Motor neuron (in vitro differentiated cells): Measurements from ENCODE around the gene NFKBIB. TPM values are rescaled to one million over a fixed set of nuclear protein-coding genes. Genes with fewer than 3 reads are reported as not detected.
A peak's percentile ranks its signal among the peaks of the same experiment; 100 is the strongest.

ENCODE experiments used
- ATAC-seq, 8 experiments: fragments of 200-7000 bp; cut with Tn5 transposase; replicated peaks in 6 of 8; 2 replicates each; pipeline ENCODE4 v1.8.0; 2021; ENCODE audit warnings: mild to moderate bottlenecking in 8 of 8, moderate library complexity in 8 of 8
- H3K27ac ChIP-seq, 2 donors: fragments of 250-450 bp; sonication (Bioruptor Pico); 2 replicates each; pipeline ENCODE4 v1.9.0; 2021; ENCODE audit warnings: antibody characterized with exemption in 2 of 2, mild to moderate bottlenecking in 2 of 2, moderate library complexity in 1 of 2
- H3K4me1 ChIP-seq, 2 donors: fragments of 250-450 bp; sonication (Bioruptor Pico); replicated peaks in 1 of 2; 2 replicates each; pipeline ENCODE4 v1.6.1; 2021; ENCODE audit warnings: antibody characterized with exemption in 2 of 2, mild to moderate bottlenecking in 2 of 2, moderate library complexity in 1 of 2
- H3K4me3 ChIP-seq, 5 donors: fragments of 250-450 bp; sonication (Bioruptor Pico); 2 replicates each; pipeline ENCODE4 v1.9.0; 2021; ENCODE audit warnings: antibody characterized with exemption in 5 of 5, mild to moderate bottlenecking in 5 of 5, moderate library complexity in 4 of 5
- WGBS, 10 experiments: fragments of 450-650 bp; shearing (Covaris generic); methylation state at CpG; one replicate each; pipeline ENCODE4 v1.0.0; 2022; 5-methylcytosine and 5-hydroxymethylcytosine counted together
- in situ Hi-C, 9 experiments: fragments of 400-800 bp; cut with MboI; loops; one replicate each; pipeline ENCODE4 v1.15.0; 2021; ENCODE audit warnings: low sequenced_read_pairs in 9 of 9, low pct_unique_long_range_greater_than_20kb in 2 of 9; ENCODE audit not compliant: unreplicated experiment in 9 of 9
- total RNA-seq, 8 experiments: library from RNA; unstranded; fragments of 300-600 nt; gene quantifications; 2 replicates each; pipeline versions ENCODE4 v1.2.3 to v1.2.4, GENCODE V29; 2022

Gene NFKBIB
- total RNA-seq, 8 experiments from 2014 or later = 7.1 to 26.0 (median 11.7) TPM

- 76 to 100% (median 91%) methylated on average over 2 to 12 of the region's 44 CpGs for WGBS, 10 experiments
- in situ Hi-C loops = loop anchor here in 3 of 9 experiments (25.0 kb wide), 1 partner anchor 503 kb away; the partner anchor contains the start of gene FAM98C (in 3 of the 3)
- ATAC-seq = no peak
Observed at GRCh38 chr19:38915329-38916321, 15.9 kb downstream of the NFKBIB start.

GRCh38 chr19:38917516-38917915, 17.7 kb downstream of the NFKBIB start:
- in situ Hi-C loops = loop anchor here in 3 of 9 experiments (25.0 kb wide), 1 partner anchor 505 kb away; the partner anchor contains the start of gene FAM98C (in 3 of the 3)
- H3K27ac ChIP-seq = no peak overlapping the region
- ATAC-seq = no peak
- no peaks in the 10 kb centered on the region for H3K4me1 ChIP-seq
- no peak overlapping the region for H3K4me3 ChIP-seq
- 100% methylated on average over 1 of the region's 9 CpGs; no CpG with 5 or more reads in 8 of the 10 experiments for WGBS, 10 experiments

More at GRCh38 chr19:38915329-38916321, 15.9 kb downstream of the NFKBIB start:
- Histone ChIP-seq H3K27ac (no peak overlapping the region), H3K4me1 (no peaks in the 10 kb centered on the region), H3K4me3 (no peak overlapping the region)

DNA sequence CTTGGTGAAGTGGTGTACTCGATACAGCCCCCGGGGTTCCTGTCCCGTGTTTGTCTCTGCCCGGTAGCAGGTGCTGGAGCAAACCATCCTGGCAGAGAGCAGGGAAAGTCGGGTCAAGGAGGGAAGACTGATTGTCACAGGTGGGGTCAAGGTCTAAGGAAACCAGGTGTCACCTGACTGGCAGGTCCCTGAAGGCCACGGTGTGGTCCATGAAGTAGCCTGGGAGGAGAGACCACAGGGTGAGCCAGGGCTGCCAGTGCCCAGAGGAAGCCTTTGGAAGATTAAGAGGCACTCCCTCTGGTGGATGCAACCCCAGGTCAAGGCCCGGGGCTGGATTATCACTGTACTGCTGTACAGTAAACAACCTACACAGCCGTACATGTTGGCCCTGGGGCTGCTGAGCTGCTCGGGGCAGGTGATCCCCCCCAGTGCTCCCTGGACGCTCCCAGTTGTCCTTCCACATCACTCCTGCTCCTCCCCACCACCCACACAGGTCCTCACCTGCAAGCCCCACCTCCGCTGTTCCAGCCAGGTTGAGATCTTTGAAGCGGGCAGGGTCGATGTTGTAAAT, 18.2 kb downstream of the NFKBIB start:
- H3K4me1 ChIP-seq = no peaks in the 10 kb centered on the region
- no peak overlapping the region for H3K27ac ChIP-seq
- peak in 6 of 8 experiments; percentile 22 to 75 (median 32) for ATAC-seq
- 76 to 100% (median 92%) methylated on average over 1 to 3 of the region's 13 CpGs; no CpG with 5 or more reads in 6 of the 10 experiments for WGBS, 10 experiments
- in situ Hi-C loops = loop anchor here in 3 of 9 experiments (25.0 kb wide), 1 partner anchor 506 kb away; the partner anchor contains the start of gene FAM98C (in 3 of the 3)
- H3K4me3 ChIP-seq = no peak overlapping the region

- no peak overlapping the region for H3K27ac ChIP-seq
- ATAC-seq = no peak
- in situ Hi-C loops = loop anchor here in 3 of 9 experiments (25.0 kb wide), 1 partner anchor 506 kb away; the partner anchor contains the start of gene FAM98C (in 3 of the 3)
- H3K4me1 ChIP-seq = no peaks in the 10 kb centered on the region
- 33 to 93% (median 40%) methylated on average over 1 to 7 of the region's 10 CpGs; no CpG with 5 or more reads in 7 of the 10 experiments for WGBS, 10 experiments
- H3K4me3 ChIP-seq = no peak overlapping the region
Observed at GRCh38 chr19:38918526-38918925, 18.8 kb downstream of the NFKBIB start.

- no peak overlapping the region for H3K4me3 ChIP-seq
- ATAC-seq = peak in 4 of 8 experiments; percentile 11 to 54 (median 19)
- 40 to 86% (median 66%) methylated on average over 1 to 10 of the region's 21 CpGs; no CpG with 5 or more reads in 1 of the 10 experiments for WGBS, 10 experiments
- H3K4me1 ChIP-seq = no peaks in the 10 kb centered on the region
- no peak overlapping the region for H3K27ac ChIP-seq
- in situ Hi-C loops = loop anchor here in 3 of 9 experiments (25.0 kb wide), 1 partner anchor 508 kb away; the partner anchor contains the start of gene FAM98C (in 3 of the 3)
Observed at GRCh38 chr19:38919837-38920601, 20.2 kb downstream of the NFKBIB start.

DNA sequence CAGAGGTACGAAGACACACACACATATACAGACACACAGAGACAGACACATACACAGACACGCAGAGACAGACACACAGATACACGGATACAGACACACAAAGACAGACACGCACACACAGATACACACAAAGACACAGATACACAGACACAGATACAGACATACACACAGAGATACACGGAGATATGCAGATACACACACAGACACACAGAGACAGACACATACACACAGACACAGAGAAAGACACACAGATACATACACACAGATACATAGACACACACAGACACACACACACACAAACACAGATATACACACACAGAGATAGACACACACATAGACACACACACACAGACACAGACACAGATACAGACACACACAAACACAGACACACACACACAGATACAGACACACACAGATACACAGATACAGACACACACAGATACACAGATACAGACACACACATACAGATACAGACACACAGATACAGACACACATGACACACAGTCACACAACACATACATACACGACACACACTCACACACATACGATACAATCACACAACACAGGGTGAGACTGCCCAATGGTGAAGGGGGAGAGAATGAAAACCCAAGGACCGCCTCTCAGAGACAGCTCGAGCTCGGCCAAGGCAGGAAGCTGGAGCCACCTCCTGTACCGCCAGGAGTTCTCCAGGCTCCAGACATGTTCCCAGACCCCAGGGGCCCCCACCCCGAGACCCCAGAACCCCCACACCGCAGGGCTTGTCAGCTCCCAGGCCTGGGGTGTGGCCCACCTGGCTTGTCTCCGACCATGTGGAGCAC, 21.0 kb downstream of the NFKBIB start:
- Histone ChIP-seq H3K4me3 (no peak overlapping the region), H3K4me1 (no peaks in the 10 kb centered on the region), H3K27ac (no peak overlapping the region)
- in situ Hi-C loops = loop anchor here in 3 of 9 experiments (25.0 kb wide), 1 partner anchor 509 kb away; the partner anchor contains the start of gene FAM98C (in 3 of the 3)
- WGBS, 10 experiments = 45 to 100% (median 89%) methylated on average over 1 to 5 of the region's 14 CpGs; no CpG with 5 or more reads in 5 of the 10 experiments
- ATAC-seq = peak in 1 of 8 experiments; percentile 6

DNA sequence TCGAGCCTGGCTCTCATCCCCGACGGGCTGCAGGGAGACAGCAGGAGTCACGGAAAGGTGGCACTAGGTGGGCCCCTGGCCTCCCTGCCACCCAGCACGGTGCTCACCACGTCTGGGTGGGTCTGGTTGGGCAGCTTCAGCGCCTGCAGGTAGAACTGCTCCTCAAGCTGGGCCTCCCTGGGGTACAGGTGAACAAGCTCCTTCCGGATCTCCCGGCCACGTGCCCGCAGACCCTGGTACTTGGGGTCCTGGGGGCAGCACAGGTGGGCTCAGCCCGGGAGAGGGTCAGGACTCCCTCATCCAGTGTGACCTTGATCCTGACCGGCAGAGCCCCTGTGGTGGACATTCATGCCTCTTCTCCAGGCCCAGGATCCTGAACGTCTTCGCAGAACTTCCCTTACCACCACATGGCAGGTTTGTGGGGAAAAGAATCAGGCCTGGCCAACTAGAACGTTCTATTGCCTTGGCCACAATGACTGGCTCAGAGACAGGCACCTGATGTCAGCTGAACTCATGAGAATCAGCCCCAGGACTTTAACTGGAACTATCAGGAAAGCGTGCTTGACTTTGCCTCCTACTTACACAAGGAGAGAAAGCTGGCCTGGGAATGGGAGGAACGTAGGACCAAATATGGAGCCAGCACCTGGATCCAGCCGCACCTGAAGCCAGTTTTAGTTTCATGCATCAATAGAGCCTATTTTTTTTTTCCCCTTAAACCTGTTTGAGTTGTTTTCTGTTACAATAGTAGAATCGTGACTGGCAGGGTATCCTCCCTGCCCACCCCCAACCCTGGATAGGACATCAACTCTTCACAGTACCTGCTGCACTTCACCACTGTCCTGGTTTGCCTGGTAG, 21.9 kb downstream of the NFKBIB start:
- in situ Hi-C loops = loop anchor here in 3 of 9 experiments (25.0 kb wide), 1 partner anchor 509 kb away; the partner anchor contains the start of gene FAM98C (in 3 of the 3)
- H3K4me1 ChIP-seq = no peaks in the 10 kb centered on the region
- 60 to 100% (median 86%) methylated on average over 1 to 10 of the region's 20 CpGs; no CpG with 5 or more reads in 3 of the 10 experiments for WGBS, 10 experiments
- no peak for ATAC-seq
- no peak overlapping the region for H3K27ac ChIP-seq
- no peak overlapping the region for H3K4me3 ChIP-seq

DNA sequence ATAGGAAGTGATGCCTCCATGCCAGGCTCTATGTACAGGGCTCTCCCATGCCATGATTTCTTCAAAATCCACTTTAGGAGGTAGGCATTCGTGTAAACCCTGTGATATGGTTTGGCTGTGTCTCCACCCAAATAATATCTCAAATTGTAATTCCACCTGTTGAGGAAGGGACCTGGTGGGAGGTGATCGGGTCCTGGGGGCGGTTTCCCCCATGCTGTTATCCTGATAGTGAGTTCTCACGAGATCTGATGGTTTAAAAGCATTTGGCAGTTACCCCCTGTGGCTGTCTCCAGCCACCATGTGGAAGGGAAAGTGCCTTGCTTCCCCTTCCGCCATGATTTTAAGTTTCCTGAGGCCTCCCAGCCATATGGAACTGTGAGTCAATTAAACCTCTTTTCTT, 22.7 kb downstream of the NFKBIB start:
- Histone ChIP-seq H3K4me3 (no peak overlapping the region), H3K4me1 (no peaks in the 10 kb centered on the region), H3K27ac (no peak overlapping the region)
- no peak for ATAC-seq
- in situ Hi-C loops = loop anchor here in 3 of 9 experiments (25.0 kb wide), 1 partner anchor 510 kb away; the partner anchor contains the start of gene FAM98C (in 3 of the 3)
- WGBS, 10 experiments = 93 to 100% (median 100%) methylated on average over 1 to 5 of the region's 5 CpGs; no CpG with 5 or more reads in 2 of the 10 experiments

DNA sequence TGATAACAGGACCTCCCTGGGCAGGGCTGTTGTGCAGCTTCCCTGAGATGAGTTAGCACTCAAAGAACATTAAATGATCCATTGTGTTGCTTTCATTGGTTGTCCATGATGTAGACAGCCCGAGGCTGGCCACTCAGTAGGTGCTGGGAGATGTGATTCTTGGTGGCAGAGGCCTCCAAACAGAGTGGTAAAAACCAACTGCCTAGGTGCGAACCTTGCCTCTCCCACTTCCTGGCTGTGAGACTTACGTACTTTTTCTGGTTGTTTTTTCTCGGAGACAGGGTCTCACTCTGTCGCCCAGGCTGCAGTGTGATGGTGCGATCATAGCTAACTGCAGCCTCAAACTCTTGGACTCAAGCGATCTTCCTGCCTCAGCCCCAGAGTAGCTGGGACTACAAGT, 24.6 kb downstream of the NFKBIB start:
- ATAC-seq = no peak
- Histone ChIP-seq H3K4me3 (no peak overlapping the region), H3K4me1 (no peaks in the 10 kb centered on the region), H3K27ac (no peak overlapping the region)
- in situ Hi-C loops = loop anchor here in 3 of 9 experiments (25.0 kb wide), 1 partner anchor 512 kb away; the partner anchor contains the start of gene FAM98C (in 3 of the 3)
- WGBS, 10 experiments = 90 to 100% (median 100%) methylated on average over 1 to 3 of the region's 7 CpGs; no CpG with 5 or more reads in 4 of the 10 experiments

- H3K27ac ChIP-seq = no peak overlapping the region
- 17 to 100% (median 83%) methylated on average over 1 to 4 of the region's 4 CpGs; no CpG with 5 or more reads in 2 of the 10 experiments for WGBS, 10 experiments
- H3K4me1 ChIP-seq = peaks cover 2 to 7% of the 10 kb centered on the region in 2 donors
- no peak for ATAC-seq
- in situ Hi-C loops = loop anchor here in 1 of 9 experiments (25.0 kb wide), 1 partner anchor 516 kb away; the partner anchor contains the start of gene FAM98C
- H3K4me3 ChIP-seq = no peak overlapping the region
Observed at GRCh38 chr19:38928391-38929001, 28.7 kb downstream of the NFKBIB start.
